ENCODE measurements around the gene DUSP8.

The DUSP8 gene

DNA sequence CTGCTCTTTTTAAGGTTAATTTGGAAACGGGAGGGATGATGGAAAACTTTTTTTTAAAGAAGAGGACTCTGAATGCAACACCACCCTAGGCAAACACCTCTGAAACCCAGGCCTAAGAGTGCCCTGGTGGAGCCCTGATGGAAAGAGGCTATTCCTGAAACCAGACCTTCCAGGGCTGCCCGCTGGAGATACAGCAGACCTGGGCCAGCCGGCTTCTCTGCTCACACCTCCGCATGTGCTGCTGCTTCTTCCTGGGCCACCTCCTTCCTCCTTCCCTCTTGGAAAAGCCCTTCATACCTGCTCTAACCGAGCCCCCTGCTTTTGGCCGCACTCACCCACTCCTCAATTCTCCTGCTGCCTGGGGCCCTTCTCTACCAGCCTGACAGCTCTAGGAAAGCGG lies 37.9 kb downstream of the DUSP8 start:
- TF ChIP-seq CREB5 (CRISPR knock-in tag; IDR thresholded peaks at IDR 0.05; ENCODE audit: low read depth) (no peak), BACH2 (CRISPR knock-in tag; IDR thresholded peaks at IDR 0.05; ENCODE audit: borderline replicate concordance) (no peak), TCF4 (CRISPR knock-in tag; IDR thresholded peaks at IDR 0.05; ENCODE audit: borderline replicate concordance) (no peak), GLIS3 (CRISPR knock-in tag; IDR thresholded peaks at IDR 0.05) (no peak), ESRRG (CRISPR knock-in tag; IDR thresholded peaks at IDR 0.05) (no peak), ZNF565 (CRISPR knock-in tag; conservative IDR thresholded peaks at IDR 0.05; ENCODE audit: low read depth) (no peak), ZFP3 (CRISPR knock-in tag; IDR thresholded peaks at IDR 0.05) (no peak), ARNTL (CRISPR knock-in tag; IDR thresholded peaks at IDR 0.05; ENCODE audit: borderline replicate concordance, low read depth) (no peak), ZFP30 (CRISPR knock-in tag; IDR thresholded peaks at IDR 0.05) (no peak), TOX (CRISPR knock-in tag; IDR thresholded peaks at IDR 0.05; ENCODE audit: borderline replicate concordance) (no peak), PPARA (CRISPR knock-in tag; IDR thresholded peaks at IDR 0.05; ENCODE audit: borderline replicate concordance) (no peak), ZC3H10 (CRISPR knock-in tag; IDR thresholded peaks at IDR 0.05) (no peak), CSDC2 (CRISPR knock-in tag; IDR thresholded peaks at IDR 0.05) (no peak), ZNF70 (CRISPR knock-in tag; IDR thresholded peaks at IDR 0.05) (no peak)
- TF ChIP-seq, protein P1, sequence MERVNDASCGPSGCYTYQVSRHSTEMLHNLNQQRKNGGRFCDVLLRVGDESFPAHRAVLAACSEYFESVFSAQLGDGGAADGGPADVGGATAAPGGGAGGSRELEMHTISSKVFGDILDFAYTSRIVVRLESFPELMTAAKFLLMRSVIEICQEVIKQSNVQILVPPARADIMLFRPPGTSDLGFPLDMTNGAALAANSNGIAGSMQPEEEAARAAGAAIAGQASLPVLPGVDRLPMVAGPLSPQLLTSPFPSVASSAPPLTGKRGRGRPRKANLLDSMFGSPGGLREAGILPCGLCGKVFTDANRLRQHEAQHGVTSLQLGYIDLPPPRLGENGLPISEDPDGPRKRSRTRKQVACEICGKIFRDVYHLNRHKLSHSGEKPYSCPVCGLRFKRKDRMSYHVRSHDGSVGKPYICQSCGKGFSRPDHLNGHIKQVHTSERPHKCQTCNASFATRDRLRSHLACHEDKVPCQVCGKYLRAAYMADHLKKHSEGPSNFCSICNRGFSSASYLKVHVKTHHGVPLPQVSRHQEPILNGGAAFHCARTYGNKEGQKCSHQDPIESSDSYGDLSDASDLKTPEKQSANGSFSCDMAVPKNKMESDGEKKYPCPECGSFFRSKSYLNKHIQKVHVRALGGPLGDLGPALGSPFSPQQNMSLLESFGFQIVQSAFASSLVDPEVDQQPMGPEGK (CRISPR knock-in tag; IDR thresholded peaks at IDR 0.05; ENCODE audit: borderline replicate concordance) = no peak
- TF ChIP-seq, protein P2, sequence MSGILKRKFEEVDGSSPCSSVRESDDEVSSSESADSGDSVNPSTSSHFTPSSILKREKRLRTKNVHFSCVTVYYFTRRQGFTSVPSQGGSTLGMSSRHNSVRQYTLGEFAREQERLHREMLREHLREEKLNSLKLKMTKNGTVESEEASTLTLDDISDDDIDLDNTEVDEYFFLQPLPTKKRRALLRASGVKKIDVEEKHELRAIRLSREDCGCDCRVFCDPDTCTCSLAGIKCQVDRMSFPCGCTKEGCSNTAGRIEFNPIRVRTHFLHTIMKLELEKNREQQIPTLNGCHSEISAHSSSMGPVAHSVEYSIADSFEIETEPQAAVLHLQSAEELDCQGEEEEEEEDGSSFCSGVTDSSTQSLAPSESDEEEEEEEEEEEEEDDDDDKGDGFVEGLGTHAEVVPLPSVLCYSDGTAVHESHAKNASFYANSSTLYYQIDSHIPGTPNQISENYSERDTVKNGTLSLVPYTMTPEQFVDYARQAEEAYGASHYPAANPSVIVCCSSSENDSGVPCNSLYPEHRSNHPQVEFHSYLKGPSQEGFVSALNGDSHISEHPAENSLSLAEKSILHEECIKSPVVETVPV (CRISPR knock-in tag; IDR thresholded peaks at IDR 0.05) = no peak
- TF ChIP-seq, protein P3, sequence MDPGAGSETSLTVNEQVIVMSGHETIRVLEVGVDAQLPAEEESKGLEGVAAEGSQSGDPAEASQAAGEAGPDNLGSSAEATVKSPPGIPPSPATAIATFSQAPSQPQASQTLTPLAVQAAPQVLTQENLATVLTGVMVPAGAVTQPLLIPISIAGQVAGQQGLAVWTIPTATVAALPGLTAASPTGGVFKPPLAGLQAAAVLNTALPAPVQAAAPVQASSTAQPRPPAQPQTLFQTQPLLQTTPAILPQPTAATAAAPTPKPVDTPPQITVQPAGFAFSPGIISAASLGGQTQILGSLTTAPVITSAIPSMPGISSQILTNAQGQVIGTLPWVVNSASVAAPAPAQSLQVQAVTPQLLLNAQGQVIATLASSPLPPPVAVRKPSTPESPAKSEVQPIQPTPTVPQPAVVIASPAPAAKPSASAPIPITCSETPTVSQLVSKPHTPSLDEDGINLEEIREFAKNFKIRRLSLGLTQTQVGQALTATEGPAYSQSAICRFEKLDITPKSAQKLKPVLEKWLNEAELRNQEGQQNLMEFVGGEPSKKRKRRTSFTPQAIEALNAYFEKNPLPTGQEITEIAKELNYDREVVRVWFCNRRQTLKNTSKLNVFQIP (CRISPR knock-in tag; IDR thresholded peaks at IDR 0.05; ENCODE audit: borderline replicate concordance, low read depth) = no peak

DNA sequence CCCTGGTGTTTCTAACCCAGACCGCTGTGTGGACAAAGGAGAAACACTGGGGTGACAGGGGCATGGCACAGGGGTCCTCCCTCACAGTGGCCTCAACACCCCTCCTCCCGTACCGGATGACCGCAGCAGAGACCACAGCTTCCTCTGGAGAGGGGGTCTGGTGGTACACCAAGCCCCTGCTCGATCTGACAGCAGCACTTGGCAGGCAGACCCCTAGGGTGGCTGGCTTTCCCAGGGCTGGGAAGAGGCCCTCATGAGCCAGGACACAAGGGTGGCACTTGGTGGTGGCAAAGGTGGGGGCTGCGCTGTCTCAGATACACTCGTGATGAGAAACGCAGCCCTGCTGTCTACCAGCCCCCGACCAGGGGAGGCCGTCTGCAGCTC lies 38.7 kb downstream of the DUSP8 start:
- no peak for ATAC-seq
- TF ChIP-seq TCF4 (CRISPR knock-in tag; IDR thresholded peaks at IDR 0.05; ENCODE audit: borderline replicate concordance) (no peak), ZNF70 (CRISPR knock-in tag; IDR thresholded peaks at IDR 0.05) (no peak)

More for the DNA sequence above, 37.9 kb downstream of the DUSP8 start:
- no peak for ATAC-seq

DNA sequence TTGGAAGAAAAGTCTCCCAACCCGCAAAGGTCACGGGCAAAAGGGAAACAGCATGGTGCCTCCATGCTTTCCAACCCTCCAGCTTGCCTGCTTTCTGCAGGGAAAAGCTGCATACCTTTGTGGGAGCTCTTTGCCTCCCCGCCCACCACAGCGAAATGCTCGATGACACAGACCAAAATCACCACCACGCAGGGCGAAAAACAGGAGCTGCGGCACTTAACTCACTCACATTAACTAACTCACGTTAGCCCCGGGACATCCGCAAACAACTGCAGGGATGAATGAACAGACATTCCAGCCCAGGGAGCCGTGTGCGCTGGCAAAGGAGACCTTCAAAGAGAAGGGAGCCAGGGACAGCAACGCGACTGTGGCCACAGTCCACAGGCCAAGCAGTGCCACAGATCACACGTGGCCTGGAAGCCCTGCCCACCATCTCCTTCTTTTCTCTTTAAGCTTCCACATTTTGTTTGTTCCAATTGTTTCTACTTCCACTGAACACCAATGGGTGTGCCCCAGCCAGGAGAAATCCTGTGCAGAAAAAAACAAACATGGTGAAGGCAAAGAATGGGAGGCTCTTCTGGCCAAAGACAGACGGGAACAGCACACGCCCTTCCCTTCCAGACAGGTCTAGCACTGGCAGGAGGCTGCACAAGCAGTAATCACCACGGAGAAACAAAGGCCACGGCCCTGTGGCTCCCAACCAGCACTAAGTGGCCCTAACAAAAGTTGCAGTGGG lies 39.3 kb downstream of the DUSP8 start:
- no peak for ATAC-seq
- TF ChIP-seq GLIS3 (CRISPR knock-in tag; IDR thresholded peaks at IDR 0.05) = no peak
- TF ChIP-seq BACH2 (CRISPR knock-in tag; IDR thresholded peaks at IDR 0.05; ENCODE audit: borderline replicate concordance) = no peak
- no peak for TF ChIP-seq ISL1 (CRISPR knock-in tag; IDR thresholded peaks at IDR 0.05)
- TF ChIP-seq TSHZ2 (CRISPR knock-in tag; IDR thresholded peaks at IDR 0.05) = no peak
- TF ChIP-seq PPARA (CRISPR knock-in tag; IDR thresholded peaks at IDR 0.05; ENCODE audit: borderline replicate concordance) = no peak
- TF ChIP-seq, protein P2 (CRISPR knock-in tag; IDR thresholded peaks at IDR 0.05) = no peak

All from SK-N-SH treated with all-trans-retinoic acid at 6 μM for 48 hours (cell line).